HUES48 (cell line): ENCODE data around the gene ODAPH.
"Not testable (repeated sequence)": the region's sequence is repeated elsewhere in the genome, so short reads cannot be mapped to it uniquely, and the experiment has no call there.

ENCODE experiments used
- H3K27ac ChIP-seq: one replicate; pipeline ENCODE4 v1.7.0; 2013; ENCODE audit warnings: low read depth, low read length, inconsistent platforms
- H3K27me3 ChIP-seq: 2 replicates; pipeline ENCODE4 v1.6.1; 2013; ENCODE audit warnings: mild to moderate bottlenecking, low read length; ENCODE audit not compliant: control insufficient read depth, insufficient read depth
- H3K36me3 ChIP-seq: 2 replicates; pipeline ENCODE4 v1.6.1; 2013; ENCODE audit warnings: low read length; ENCODE audit not compliant: control insufficient read depth, insufficient read depth
- H3K4me1 ChIP-seq: 2 replicates; pipeline ENCODE4 v1.6.1; 2013; ENCODE audit warnings: mild to moderate bottlenecking, low read length; ENCODE audit not compliant: control insufficient read depth, insufficient read depth
- H3K4me3 ChIP-seq: 2 replicates; pipeline ENCODE4 v1.5.1; 2013; ENCODE audit warnings: mild to moderate bottlenecking, low read depth, low read length
- H3K9ac ChIP-seq: 2 replicates; pipeline ENCODE4 v1.6.1; 2013; ENCODE audit warnings: mild to moderate bottlenecking, low read depth, low read length, moderate library complexity
- H3K9me3 ChIP-seq: 2 replicates; pipeline ENCODE4 v1.6.1; 2013; ENCODE audit warnings: low read length; ENCODE audit not compliant: control insufficient read depth, insufficient read depth

Gene ODAPH

GRCh38 chr4:75525910-75526309 lies 30.0 kb upstream of the ODAPH start:
- no peak overlapping the region for H3K27ac ChIP-seq

GRCh38 chr4:75527482-75527881 lies 28.4 kb upstream of the ODAPH start:
- Histone ChIP-seq H3K4me3 (no peak overlapping the region), H3K27ac (no peak overlapping the region), H3K27me3 (no peaks in the 10 kb centered on the region), H3K36me3 (peaks cover 78% of the 10 kb centered on the region), H3K4me1 (no peaks in the 10 kb centered on the region), H3K9ac (no peak overlapping the region), H3K9me3 (0 out of 2 replicates have a peak, but pooled peaks cover 4% of the 10 kb centered on the region)

More at GRCh38 chr4:75525910-75526309, 30.0 kb upstream of the ODAPH start:
- H3K27me3 ChIP-seq, result no peaks in the 10 kb centered on the region
- H3K4me1 ChIP-seq, result no peaks in the 10 kb centered on the region
- H3K36me3 ChIP-seq, result peaks cover 85% of the 10 kb centered on the region
- H3K4me3 ChIP-seq, result no peak overlapping the region
- H3K9me3 ChIP-seq, result 0 out of 2 replicates have a peak, but pooled peaks cover under 1% of the 10 kb centered on the region
- H3K9ac ChIP-seq, result no peak overlapping the region

GRCh38 chr4:75530556-75531322 lies 25.1 kb upstream of the ODAPH start:
- H3K36me3 ChIP-seq, result peaks cover 50% of the 10 kb centered on the region
- no peak overlapping the region for H3K4me3 ChIP-seq
- no peak overlapping the region for H3K27ac ChIP-seq
- no peaks in the 10 kb centered on the region for H3K27me3 ChIP-seq
- no peaks in the 10 kb centered on the region for H3K4me1 ChIP-seq
- 0 out of 2 replicates have a peak, but pooled peaks cover 4% of the 10 kb centered on the region for H3K9me3 ChIP-seq
- H3K9ac ChIP-seq, result no peak overlapping the region

GRCh38 chr4:75531536-75532143 lies 24.2 kb upstream of the ODAPH start:
- not testable (repeated sequence) for H3K9ac ChIP-seq, H3K27me3 ChIP-seq, H3K9me3 ChIP-seq, H3K27ac ChIP-seq, H3K4me3 ChIP-seq, H3K4me1 ChIP-seq
- H3K36me3 ChIP-seq, result peaks cover 41% of the 10 kb centered on the region

GRCh38 chr4:75533339-75533887 lies 22.5 kb upstream of the ODAPH start:
- H3K4me1 ChIP-seq, H3K9me3 ChIP-seq, H3K27ac ChIP-seq, H3K4me3 ChIP-seq, H3K9ac ChIP-seq, H3K27me3 ChIP-seq: not testable (repeated sequence)
- peaks cover 23% of the 10 kb centered on the region for H3K36me3 ChIP-seq

GRCh38 chr4:75533926-75534325 lies 21.9 kb upstream of the ODAPH start:
- H3K9ac ChIP-seq, H3K27me3 ChIP-seq, H3K4me1 ChIP-seq, H3K9me3 ChIP-seq, H3K27ac ChIP-seq, H3K4me3 ChIP-seq: not testable (repeated sequence)
- H3K36me3 ChIP-seq, result peaks cover 22% of the 10 kb centered on the region

GRCh38 chr4:75537308-75537707 lies 18.6 kb upstream of the ODAPH start:
- not testable (repeated sequence) for H3K4me3 ChIP-seq, H3K27ac ChIP-seq, H3K27me3 ChIP-seq, H3K36me3 ChIP-seq, H3K4me1 ChIP-seq, H3K9me3 ChIP-seq, H3K9ac ChIP-seq

GRCh38 chr4:75542824-75543223 lies 13.0 kb upstream of the ODAPH start:
- no peaks in the 10 kb centered on the region for H3K36me3 ChIP-seq
- H3K4me1 ChIP-seq, result no peaks in the 10 kb centered on the region
- no peak overlapping the region for H3K4me3 ChIP-seq
- no peak overlapping the region for H3K27ac ChIP-seq
- no peaks in the 10 kb centered on the region for H3K9me3 ChIP-seq
- H3K27me3 ChIP-seq, result no peaks in the 10 kb centered on the region
- H3K9ac ChIP-seq, result no peak overlapping the region

- H3K9ac ChIP-seq, H3K27me3 ChIP-seq, H3K4me3 ChIP-seq, H3K27ac ChIP-seq, H3K36me3 ChIP-seq, H3K4me1 ChIP-seq, H3K9me3 ChIP-seq: not testable (repeated sequence)
These were observed 11.6 kb upstream of the ODAPH start for GRCh38 chr4:75544220-75544619.

- no peaks in the 10 kb centered on the region for H3K4me1 ChIP-seq
- no peaks in the 10 kb centered on the region for H3K36me3 ChIP-seq
- H3K27me3 ChIP-seq, result no peaks in the 10 kb centered on the region
- H3K27ac ChIP-seq, result no peak overlapping the region
- H3K9ac ChIP-seq, result no peak overlapping the region
- no peaks in the 10 kb centered on the region for H3K9me3 ChIP-seq
- H3K4me3 ChIP-seq, result no peak overlapping the region
These were observed 11.0 kb upstream of the ODAPH start for GRCh38 chr4:75544870-75545269.

- Histone ChIP-seq H3K36me3 (no peaks in the 10 kb centered on the region), H3K9ac (no peak overlapping the region), H3K27ac (no peak overlapping the region), H3K4me3 (no peak overlapping the region), H3K9me3 (no peaks in the 10 kb centered on the region), H3K27me3 (no peaks in the 10 kb centered on the region), H3K4me1 (no peaks in the 10 kb centered on the region)
These were observed 10.3 kb upstream of the ODAPH start for GRCh38 chr4:75545526-75545925.
